ENCODE data around the gene NCOA3. TPM values are rescaled to one million over a fixed set of nuclear protein-coding genes. Genes with fewer than 3 reads are reported as not detected.
A peak's percentile ranks its signal among the peaks of the same experiment; 100 is the strongest.

Gene NCOA3
- total RNA-seq, 1 donor from 2014 or later, result 23.8 TPM

GRCh38 chr20:47479093-47479492 lies 22.6 kb upstream of the NCOA3 start:
- Histone ChIP-seq H3K27ac (replicated peaks) (peak overlapping the region; percentile 75), H3K4me1 (peaks cover 9% of the 10 kb centered on the region), H3K27me3 (ENCODE audit: low read depth) (no peaks in the 10 kb centered on the region), H3K4me3 (no peak overlapping the region), H3K9me3 (replicated peaks) (no peaks in the 10 kb centered on the region), H3K36me3 (no peaks in the 10 kb centered on the region)
- no peak for DNase-seq
- intact Hi-C loops (cut with micrococcal nuclease), result no loop called here
- TF ChIP-seq, protein P1, sequence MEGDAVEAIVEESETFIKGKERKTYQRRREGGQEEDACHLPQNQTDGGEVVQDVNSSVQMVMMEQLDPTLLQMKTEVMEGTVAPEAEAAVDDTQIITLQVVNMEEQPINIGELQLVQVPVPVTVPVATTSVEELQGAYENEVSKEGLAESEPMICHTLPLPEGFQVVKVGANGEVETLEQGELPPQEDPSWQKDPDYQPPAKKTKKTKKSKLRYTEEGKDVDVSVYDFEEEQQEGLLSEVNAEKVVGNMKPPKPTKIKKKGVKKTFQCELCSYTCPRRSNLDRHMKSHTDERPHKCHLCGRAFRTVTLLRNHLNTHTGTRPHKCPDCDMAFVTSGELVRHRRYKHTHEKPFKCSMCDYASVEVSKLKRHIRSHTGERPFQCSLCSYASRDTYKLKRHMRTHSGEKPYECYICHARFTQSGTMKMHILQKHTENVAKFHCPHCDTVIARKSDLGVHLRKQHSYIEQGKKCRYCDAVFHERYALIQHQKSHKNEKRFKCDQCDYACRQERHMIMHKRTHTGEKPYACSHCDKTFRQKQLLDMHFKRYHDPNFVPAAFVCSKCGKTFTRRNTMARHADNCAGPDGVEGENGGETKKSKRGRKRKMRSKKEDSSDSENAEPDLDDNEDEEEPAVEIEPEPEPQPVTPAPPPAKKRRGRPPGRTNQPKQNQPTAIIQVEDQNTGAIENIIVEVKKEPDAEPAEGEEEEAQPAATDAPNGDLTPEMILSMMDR (IDR thresholded peaks at IDR 0.05; ENCODE audit: borderline replicate concordance), result no peak

- TF ChIP-seq, protein P1 (IDR thresholded peaks at IDR 0.05; ENCODE audit: borderline replicate concordance), result no peak
- Histone ChIP-seq H3K9me3 (replicated peaks) (no peaks in the 10 kb centered on the region), H3K4me3 (no peak overlapping the region), H3K27me3 (ENCODE audit: low read depth) (no peaks in the 10 kb centered on the region), H3K27ac (replicated peaks) (peak overlapping the region; percentile 75), H3K36me3 (no peaks in the 10 kb centered on the region), H3K4me1 (peaks cover 9% of the 10 kb centered on the region)
- no peak for DNase-seq
- intact Hi-C loops (cut with micrococcal nuclease), result no loop called here
Measured at GRCh38 chr20:47479506-47479905, 22.2 kb upstream of the NCOA3 start.

- no peak for DNase-seq
- Histone ChIP-seq H3K27ac (replicated peaks) (peak overlapping the region; percentile 75), H3K27me3 (ENCODE audit: low read depth) (no peaks in the 10 kb centered on the region), H3K4me1 (peaks cover 9% of the 10 kb centered on the region), H3K36me3 (no peaks in the 10 kb centered on the region), H3K9me3 (replicated peaks) (no peaks in the 10 kb centered on the region), H3K4me3 (no peak overlapping the region)
- intact Hi-C loops (cut with micrococcal nuclease), result no loop called here
- TF ChIP-seq, protein P1 (IDR thresholded peaks at IDR 0.05; ENCODE audit: borderline replicate concordance), result no peak
Measured at GRCh38 chr20:47480239-47480638, 21.4 kb upstream of the NCOA3 start.

GRCh38 chr20:47480705-47481104 lies 21.0 kb upstream of the NCOA3 start:
- Histone ChIP-seq H3K27ac (replicated peaks) (peak overlapping the region; percentile 75), H3K9me3 (replicated peaks) (no peaks in the 10 kb centered on the region), H3K4me3 (no peak overlapping the region), H3K36me3 (no peaks in the 10 kb centered on the region), H3K27me3 (ENCODE audit: low read depth) (no peaks in the 10 kb centered on the region), H3K4me1 (peaks cover 9% of the 10 kb centered on the region)
- TF ChIP-seq, protein P1 (IDR thresholded peaks at IDR 0.05; ENCODE audit: borderline replicate concordance), result no peak
- intact Hi-C loops (cut with micrococcal nuclease), result no loop called here
- DNase-seq, result no peak

GRCh38 chr20:47481330-47482216 lies 20.1 kb upstream of the NCOA3 start:
- intact Hi-C loops (cut with micrococcal nuclease), result no loop called here
- TF ChIP-seq, protein P1 (IDR thresholded peaks at IDR 0.05; ENCODE audit: borderline replicate concordance), result no peak
- no peaks in the 10 kb centered on the region for H3K36me3 ChIP-seq
- no peaks in the 10 kb centered on the region for H3K9me3 ChIP-seq (replicated peaks)
- no peak for DNase-seq
- no peak overlapping the region for H3K4me3 ChIP-seq
- H3K27me3 ChIP-seq (ENCODE audit: low read depth), result no peaks in the 10 kb centered on the region
- peaks cover 9% of the 10 kb centered on the region for H3K4me1 ChIP-seq
- no peak overlapping the region for H3K27ac ChIP-seq (replicated peaks)

All from left ventricle myocardium inferior (tissue), 1 donor.